MCF 10A (cell line): ENCODE results near the gene ACE. TPM values are rescaled to one million over a fixed set of nuclear protein-coding genes. Genes with fewer than 3 reads are reported as not detected.
"Not testable (repeated sequence)": the region's sequence is repeated elsewhere in the genome, so short reads cannot be mapped to it uniquely, and the experiment has no call there.

Source experiments
- BruUV-seq: library from RNA; stranded (reverse); fragments of 400-500 nt; replicated peaks from 2 replicates; lab custom pipeline; 2021; lab: Mats Ljungman, UMichigan
- CTCF ChIA-PET: fragments of 300-600 bp; sonication (Branson Sonifier 250); formaldehyde crosslinking; extraction: SDS; loops from one replicate; lab custom pipeline; 2021; ENCODE audit warnings: antibody characterized with exemption, inconsistent platforms; lab: Yijun Ruan, JAX
- POLR2A ChIA-PET: fragments of 300-600, 350-650 bp; sonication (Branson Sonifier 250); formaldehyde crosslinking; extraction: SDS; loops from one replicate; lab custom pipeline; 2020; ENCODE audit warnings: antibody characterized with exemption, inconsistent platforms; lab: Yijun Ruan, JAX
- DNase-seq: peaks from one replicate; pipeline ENCODE4 v3.0.0-alpha.2; 2018; ENCODE audit not compliant: unreplicated experiment
- H3K27ac Mint-ChIP-seq: one replicate; pipeline ENCODE4 v1.8.0; 2022; ENCODE audit warnings: mild to moderate bottlenecking, low read depth, mixed read lengths; ENCODE audit not compliant: unreplicated experiment
- H3K27me3 Mint-ChIP-seq: one replicate; pipeline ENCODE4 v1.8.0; 2022; ENCODE audit warnings: mixed read lengths; ENCODE audit not compliant: insufficient read depth, unreplicated experiment
- H3K36me3 Mint-ChIP-seq: one replicate; pipeline ENCODE4 v1.8.0; 2022; ENCODE audit warnings: mild to moderate bottlenecking, moderate library complexity, mixed read lengths; ENCODE audit not compliant: insufficient read depth, unreplicated experiment
- H3K4me1 Mint-ChIP-seq: one replicate; pipeline ENCODE4 v1.8.0; 2022; ENCODE audit warnings: mixed read lengths; ENCODE audit not compliant: insufficient read depth, unreplicated experiment
- H3K4me3 Mint-ChIP-seq: one replicate; pipeline ENCODE4 v1.8.0; 2022; ENCODE audit warnings: mild to moderate bottlenecking, moderate library complexity, mixed read lengths; ENCODE audit not compliant: unreplicated experiment
- H3K9me3 Mint-ChIP-seq: one replicate; pipeline ENCODE4 v1.8.0; 2022; ENCODE audit warnings: mixed read lengths; ENCODE audit not compliant: unreplicated experiment
- CTCF ChIP-seq: fragments of 200-600 bp; IDR thresholded peaks from one replicate; pipeline ENCODE4 v1.8.0; 2022; ENCODE audit warnings: antibody characterized with exemption, mild to moderate bottlenecking; ENCODE audit not compliant: unreplicated experiment
- intact Hi-C: fragments of 100-400 bp; cut with micrococcal nuclease; formaldehyde crosslinking; loops from 2 replicates; pipeline ENCODE4 v1.14.1; 2022
- total RNA-seq: library from RNA; stranded (reverse); gene quantifications from 2 replicates; pipeline ENCODE4 v1.2.3, GENCODE V29; 2022

The ACE gene
- total RNA-seq, 1 experiment from 2014 or later: 0.30 TPM

GRCh38 chr17:63458478-63458877 lies 18.4 kb upstream of the ACE start:
- CTCF ChIA-PET: interaction anchor here (0.5 to 1.0 kb wide), 6 partner anchors 9 to 310 kb away, joined by 3 to 6 read pairs (median 4); no protein-coding TSS in a partner anchor
- POLR2A ChIA-PET: interaction anchor here (1.1 kb wide), 1 partner anchor 12 kb away, joined by 3 read pairs; the partner anchor contains the start of gene CYB561
- intact Hi-C loops: no loop called here
- Mint-ChIP-seq H3K27ac (no peak overlapping the region), H3K9me3 (no peaks in the 10 kb centered on the region), H3K36me3 (no peaks in the 10 kb centered on the region), H3K4me1 (peaks cover 26% of the 10 kb centered on the region), H3K4me3 (no peak overlapping the region), H3K27me3 (no peaks in the 10 kb centered on the region)
- no peak for TF ChIP-seq CTCF
- no TSS peak for BruUV-seq
- DNase-seq: no peak

GRCh38 chr17:63460018-63460417 lies 16.8 kb upstream of the ACE start:
- peaks cover 26% of the 10 kb centered on the region for H3K4me1 Mint-ChIP-seq
- no peaks in the 10 kb centered on the region for H3K9me3 Mint-ChIP-seq
- H3K27me3 Mint-ChIP-seq: no peaks in the 10 kb centered on the region
- H3K36me3 Mint-ChIP-seq: no peaks in the 10 kb centered on the region
- H3K4me3 Mint-ChIP-seq: no peak overlapping the region
- ChIA-PET CTCF (interaction anchor here (0.9 to 3.4 kb wide), 4 partner anchors 12 to 35 kb away, joined by 3 to 17 read pairs (median 10); partner anchors contain the start of gene CYB561), POLR2A (interaction anchor here (0.5 to 2.7 kb wide), 9 partner anchors 9 to 180 kb away, joined by 3 to 25 read pairs (median 8); partner anchors contain the start of genes CYB561, DCAF7 and MAP3K3)
- no peak overlapping the region for H3K27ac Mint-ChIP-seq
- TF ChIP-seq CTCF: no peak
- no peak for DNase-seq
- no TSS peak for BruUV-seq
- intact Hi-C loops: no loop called here

GRCh38 chr17:63463771-63464170 lies 13.1 kb upstream of the ACE start:
- TF ChIP-seq CTCF: no peak
- no peak overlapping the region for H3K27ac Mint-ChIP-seq
- H3K9me3 Mint-ChIP-seq: no peaks in the 10 kb centered on the region
- ChIA-PET CTCF (interaction anchor here (0.8 to 2.4 kb wide), 3 partner anchors 13 to 18 kb away, joined by 3 to 9 read pairs (median 3); partner anchors contain the start of genes ACE and CYB561), POLR2A (no interaction called here)
- peaks cover 26% of the 10 kb centered on the region for H3K4me1 Mint-ChIP-seq
- H3K4me3 Mint-ChIP-seq: no peak overlapping the region
- no peak for DNase-seq
- intact Hi-C loops: no loop called here
- no peaks in the 10 kb centered on the region for H3K27me3 Mint-ChIP-seq
- no TSS peak for BruUV-seq
- no peaks in the 10 kb centered on the region for H3K36me3 Mint-ChIP-seq

GRCh38 chr17:63464691-63465236 lies 12.1 kb upstream of the ACE start:
- DNase-seq: no peak
- CTCF ChIA-PET: interaction anchor here (0.6 to 2.4 kb wide), 3 partner anchors 14 to 495 kb away, joined by 3 to 9 read pairs (median 3); no protein-coding TSS in a partner anchor
- no peak overlapping the region for H3K4me3 Mint-ChIP-seq
- no peaks in the 10 kb centered on the region for H3K9me3 Mint-ChIP-seq
- intact Hi-C loops: no loop called here
- BruUV-seq: no TSS peak
- no peaks in the 10 kb centered on the region for H3K27me3 Mint-ChIP-seq
- H3K27ac Mint-ChIP-seq: no peak overlapping the region
- H3K4me1 Mint-ChIP-seq: peaks cover 25% of the 10 kb centered on the region
- no peaks in the 10 kb centered on the region for H3K36me3 Mint-ChIP-seq
- no peak for TF ChIP-seq CTCF
- POLR2A ChIA-PET: no interaction called here

GRCh38 chr17:63468099-63468498 lies 8.8 kb upstream of the ACE start:
- H3K4me3 Mint-ChIP-seq, POLR2A ChIA-PET, H3K36me3 Mint-ChIP-seq, H3K27ac Mint-ChIP-seq, intact Hi-C loops, BruUV-seq, H3K4me1 Mint-ChIP-seq, H3K27me3 Mint-ChIP-seq, DNase-seq, H3K9me3 Mint-ChIP-seq: not testable (repeated sequence)
- CTCF ChIA-PET: interaction anchor here (1.0 to 2.4 kb wide), 3 partner anchors 9 to 23 kb away, joined by 3 to 19 read pairs (median 4); no protein-coding TSS in a partner anchor
